HepG2 (cell line): ENCODE measurements around the gene BLOC1S4. TPM values are rescaled to one million over a fixed set of nuclear protein-coding genes. Genes with fewer than 3 reads are reported as not detected.

Experiments
- AHR ChIP-seq: IDR thresholded peaks from 2 replicates; pipeline ENCODE4 v1.6.1; 2018; ENCODE audit warnings: missing genetic modification reagents, missing compliant biosample characterization
- ATF3 ChIP-seq: sonication (generic); formaldehyde crosslinking; IDR thresholded peaks from 2 replicates; pipeline ENCODE4 v1.4.0; 2020; ENCODE audit warnings: missing genetic modification reagents
- HNRNPUL1 ChIP-seq: fragments of 200-400 bp; formaldehyde crosslinking; IDR thresholded peaks from 2 replicates; pipeline ENCODE4 v1.6.1; 2017; ENCODE audit warnings: low read depth, mild to moderate bottlenecking, low read length, moderate library complexity
- KAT2B ChIP-seq: fragments of 150-350 bp; IDR thresholded peaks from 2 replicates; pipeline ENCODE4 v1.6.1; 2014; ENCODE audit warnings: low read depth, low read length, borderline replicate concordance
- KDM3A ChIP-seq: IDR thresholded peaks from 2 replicates; pipeline ENCODE4 v1.6.1; 2018; ENCODE audit warnings: low read depth, missing compliant biosample characterization
- PRPF4 ChIP-seq: fragments of 200-400 bp; formaldehyde crosslinking; IDR thresholded peaks from 2 replicates; pipeline ENCODE4 v1.6.1; 2016; ENCODE audit warnings: low read length, low read depth; ENCODE audit not compliant: poor library complexity, severe bottlenecking
- TAF15 ChIP-seq: fragments of 200-400 bp; formaldehyde crosslinking; IDR thresholded peaks from one replicate; pipeline ENCODE4 v1.6.1; 2018; ENCODE audit warnings: mild to moderate bottlenecking, low read depth, low read length; ENCODE audit not compliant: poor library complexity, severe bottlenecking
- U2AF1 ChIP-seq: fragments of 200-400 bp; formaldehyde crosslinking; optimal IDR thresholded peaks from 2 replicates; pipeline ENCODE3; 2017; ENCODE audit warnings: mild to moderate bottlenecking, low read depth, low read length
- ZBTB39 ChIP-seq: sonication (generic); formaldehyde crosslinking; IDR thresholded peaks from 2 replicates; pipeline ENCODE4 v1.5.0; 2020; ENCODE audit warnings: missing genetic modification reagents
- ZBTB46 ChIP-seq: sonication (generic); formaldehyde crosslinking; IDR thresholded peaks from 2 replicates; pipeline ENCODE4 v1.4.0; 2020; ENCODE audit warnings: mild to moderate bottlenecking, missing genetic modification reagents, borderline replicate concordance
- ZFP62 ChIP-seq: sonication (generic); formaldehyde crosslinking; IDR thresholded peaks from 2 replicates; pipeline ENCODE4 v1.4.0; 2020; ENCODE audit warnings: missing genetic modification reagents
- ZFY ChIP-seq: sonication (generic); formaldehyde crosslinking; IDR thresholded peaks from 2 replicates; pipeline ENCODE4 v1.4.0; 2020; ENCODE audit warnings: missing genetic modification reagents
- ZGPAT ChIP-seq: IDR thresholded peaks from 2 replicates; pipeline ENCODE4 v1.6.1; 2016; ENCODE audit warnings: mild to moderate bottlenecking
- ZNF136 ChIP-seq: sonication (generic); formaldehyde crosslinking; IDR thresholded peaks from 2 replicates; pipeline ENCODE4 v1.8.1; 2022; ENCODE audit warnings: low read depth, mild to moderate bottlenecking, moderate library complexity, missing genetic modification reagents
- ZNF230 ChIP-seq: sonication (generic); formaldehyde crosslinking; IDR thresholded peaks from 2 replicates; pipeline ENCODE4 v1.4.0; 2020; ENCODE audit warnings: mild to moderate bottlenecking, missing genetic modification reagents
- ZNF281 ChIP-seq: sonication (generic); formaldehyde crosslinking; IDR thresholded peaks from 2 replicates; pipeline ENCODE4 v1.4.0; 2020; ENCODE audit warnings: missing genetic modification reagents, borderline replicate concordance
- ZNF3 ChIP-seq: IDR thresholded peaks from 2 replicates; pipeline ENCODE4 v1.7.0; 2017; ENCODE audit warnings: inconsistent platforms
- ZNF333 ChIP-seq: sonication (generic); formaldehyde crosslinking; IDR thresholded peaks from 2 replicates; pipeline ENCODE4 v1.4.0; 2020; ENCODE audit warnings: mild to moderate bottlenecking, missing genetic modification reagents, borderline replicate concordance
- ZNF460 ChIP-seq: sonication (generic); formaldehyde crosslinking; IDR thresholded peaks from 2 replicates; pipeline ENCODE4 v1.5.1; 2020; ENCODE audit warnings: missing genetic modification reagents, mild to moderate bottlenecking, borderline replicate concordance
- ZNF569 ChIP-seq: sonication (generic); formaldehyde crosslinking; IDR thresholded peaks from 2 replicates; pipeline ENCODE4 v1.5.0; 2020; ENCODE audit warnings: mild to moderate bottlenecking, missing genetic modification reagents, moderate library complexity, borderline replicate concordance
- polyA plus RNA-seq, 8 experiments: library from polyadenylated mRNA; depleted of rRNA in 3 of 8; stranded (reverse) in 7 of 8; unstranded in 1 of 8; fragments of >200 nt; fragmentation: Illumina TruSeq in 4 of 8; extraction: Trizol in 4 of 8; gene quantifications; 2 replicates each; pipeline versions ENCODE4 v1.2.1 to v1.2.3, GENCODE V29; 2011 to 2016; ENCODE audit warnings: low read depth in 4 of 8, missing spikeins in 1 of 8, mixed read lengths in 1 of 8; ENCODE audit not compliant: insufficient read depth in 1 of 8
- total RNA-seq, 5 experiments: library from RNA; depleted of rRNA; stranded (reverse); fragments of >200 nt; fragmentation: Illumina TruSeq; extraction: Trizol; gene quantifications; 2 replicates each; pipeline ENCODE4 v1.2.3, GENCODE V29; 2016; ENCODE audit warnings: low read depth in 1 of 5

The BLOC1S4 gene
- total and polyA plus RNA-seq, 2 of the 13 experiments (the other 11 are each of a cell fraction or from before 2014, with no cell fraction given), result 15.5 to 20.9 TPM

- 0 out of 2 replicates have a peak, but pooled peaks have one; percentile 40 for TF ChIP-seq KDM3A (CRISPR knock-in tag)
- no peak for TF ChIP-seq AHR (CRISPR knock-in tag)
- TF ChIP-seq ATF3 (CRISPR knock-in tag), result peak; percentile 61; the same call in 1 of the 2 replicates
- no peak for TF ChIP-seq ZNF281 (CRISPR knock-in tag)
- TF ChIP-seq ZNF333 (CRISPR knock-in tag), result no peak
- TF ChIP-seq ZNF136, result no peak
- TF ChIP-seq ZGPAT (CRISPR knock-in tag), result 0 out of 2 replicates have a peak, but pooled peaks have one; percentile 28
- TF ChIP-seq U2AF1, result no peak
- TF ChIP-seq ZNF3, result no peak
- TF ChIP-seq ZBTB46 (CRISPR knock-in tag), result no peak
- TF ChIP-seq ZFP62 (CRISPR knock-in tag), result no peak
- TF ChIP-seq ZNF569 (CRISPR knock-in tag), result no peak
- TF ChIP-seq ZBTB39 (CRISPR knock-in tag), result no peak
- no peak for TF ChIP-seq ZNF230 (CRISPR knock-in tag)
- TF ChIP-seq TAF15, result no peak
- TF ChIP-seq ZNF460 (CRISPR knock-in tag), result no peak
- TF ChIP-seq ZFY (CRISPR knock-in tag), result peak; percentile 92
- no peak for TF ChIP-seq KAT2B
- no peak for TF ChIP-seq PRPF4
- TF ChIP-seq HNRNPUL1, result no peak
These were observed 16.7 kb downstream of the BLOC1S4 start (continued) for GRCh38 chr4:6732441-6733357.
